Measurements from ENCODE around the gene LGALS7. TPM values are rescaled to one million over a fixed set of nuclear protein-coding genes. Genes with fewer than 3 reads are reported as not detected.
A peak's percentile ranks its signal among the peaks of the same experiment; 100 is the strongest.

The LGALS7 gene
- total RNA-seq, 1 donor from 2014 or later = 269 TPM

- Histone ChIP-seq H3K36me3 (no peaks in the 10 kb centered on the region), H3K4me3 (peak overlapping the region; percentile 43 to 47), H3K4me1 (peaks cover 44% of the 10 kb centered on the region), H3K9me3 (no peaks in the 10 kb centered on the region), H3K27ac (peak overlapping the region; percentile 53), H3K27me3 (no peaks in the 10 kb centered on the region)
- intact Hi-C loops (cut with DNase I) = no loop called here
- TF ChIP-seq POLR2A (IDR thresholded peaks at IDR 0.05) (no peak), CTCF (IDR thresholded peaks at IDR 0.05) (no peak), POLR2AphosphoS5 (IDR thresholded peaks at IDR 0.05; ENCODE audit: insufficient read depth in 1 of 2, low read depth in 1 of 2) (no peak)
- no peak for DNase-seq (ENCODE audit: extremely low spot score in 2 of 2)
Measured at GRCh38 chr19:38736036-38736412, 37.3 kb downstream of the LGALS7 start.

- TF ChIP-seq POLR2AphosphoS5 (IDR thresholded peaks at IDR 0.05; ENCODE audit: insufficient read depth in 1 of 2, low read depth in 1 of 2) (no peak), CTCF (IDR thresholded peaks at IDR 0.05) (no peak), POLR2A (IDR thresholded peaks at IDR 0.05) (no peak)
- Histone ChIP-seq H3K27ac (peak overlapping the region; percentile 69), H3K4me1 (peaks cover 44% of the 10 kb centered on the region), H3K27me3 (no peaks in the 10 kb centered on the region), H3K4me3 (peak overlapping the region in 1 of 2 donors; percentile 4), H3K36me3 (peaks cover 0 to 7% of the 10 kb centered on the region in 2 donors), H3K9me3 (no peaks in the 10 kb centered on the region)
- DNase-seq (ENCODE audit: extremely low spot score in 2 of 2) = no peak
- intact Hi-C loops (cut with DNase I) = no loop called here
Measured at GRCh38 chr19:38735257-38735686, 38.0 kb downstream of the LGALS7 start.

GRCh38 chr19:38734426-38735256 lies 38.7 kb downstream of the LGALS7 start:
- intact Hi-C loops (cut with DNase I) = no loop called here
- H3K4me3 ChIP-seq = no peak overlapping the region
- peaks cover 38% of the 10 kb centered on the region for H3K4me1 ChIP-seq

GRCh38 chr19:38734176-38734425 lies 39.2 kb downstream of the LGALS7 start:
- Histone ChIP-seq H3K27me3 (no peaks in the 10 kb centered on the region), H3K4me3 (no peak overlapping the region), H3K27ac (peak overlapping the region; percentile 69), H3K4me1 (peaks cover 35% of the 10 kb centered on the region), H3K9me3 (no peaks in the 10 kb centered on the region), H3K36me3 (peaks cover 0 to 18% of the 10 kb centered on the region in 2 donors)
- TF ChIP-seq POLR2AphosphoS5 (IDR thresholded peaks at IDR 0.05; ENCODE audit: insufficient read depth in 1 of 2, low read depth in 1 of 2) = no peak
- no peak for TF ChIP-seq CTCF (IDR thresholded peaks at IDR 0.05)
- no peak for TF ChIP-seq POLR2A (IDR thresholded peaks at IDR 0.05)
- DNase-seq (ENCODE audit: extremely low spot score in 2 of 2) = no peak
- intact Hi-C loops (cut with DNase I) = no loop called here

More at GRCh38 chr19:38734426-38735256, 38.7 kb downstream of the LGALS7 start:
- Histone ChIP-seq H3K27ac (peak overlapping the region; percentile 69), H3K27me3 (no peaks in the 10 kb centered on the region), H3K9me3 (no peaks in the 10 kb centered on the region), H3K36me3 (peaks cover 0 to 12% of the 10 kb centered on the region in 2 donors)
- TF ChIP-seq POLR2A (IDR thresholded peaks at IDR 0.05) (no peak), POLR2AphosphoS5 (IDR thresholded peaks at IDR 0.05; ENCODE audit: insufficient read depth in 1 of 2, low read depth in 1 of 2) (peak in 1 of 2 donors; percentile 36)
- no peak for DNase-seq (ENCODE audit: extremely low spot score in 2 of 2)

GRCh38 chr19:38733493-38734175 lies 39.7 kb downstream of the LGALS7 start:
- no peak for DNase-seq (ENCODE audit: extremely low spot score in 2 of 2)
- Histone ChIP-seq H3K27me3 (no peaks in the 10 kb centered on the region), H3K36me3 (peaks cover 0 to 22% of the 10 kb centered on the region in 2 donors), H3K4me3 (no peak overlapping the region), H3K9me3 (no peaks in the 10 kb centered on the region), H3K4me1 (peaks cover 39% of the 10 kb centered on the region), H3K27ac (peak overlapping the region; percentile 69)
- TF ChIP-seq POLR2AphosphoS5 (IDR thresholded peaks at IDR 0.05; ENCODE audit: insufficient read depth in 1 of 2, low read depth in 1 of 2) = no peak
- no peak for TF ChIP-seq POLR2A (IDR thresholded peaks at IDR 0.05)
- no peak for TF ChIP-seq CTCF (IDR thresholded peaks at IDR 0.05)
- intact Hi-C loops (cut with DNase I) = no loop called here

Measured in vagina (tissue), 2 donors.